ENCODE data around the gene SMAD4.

The SMAD4 gene

DNA sequence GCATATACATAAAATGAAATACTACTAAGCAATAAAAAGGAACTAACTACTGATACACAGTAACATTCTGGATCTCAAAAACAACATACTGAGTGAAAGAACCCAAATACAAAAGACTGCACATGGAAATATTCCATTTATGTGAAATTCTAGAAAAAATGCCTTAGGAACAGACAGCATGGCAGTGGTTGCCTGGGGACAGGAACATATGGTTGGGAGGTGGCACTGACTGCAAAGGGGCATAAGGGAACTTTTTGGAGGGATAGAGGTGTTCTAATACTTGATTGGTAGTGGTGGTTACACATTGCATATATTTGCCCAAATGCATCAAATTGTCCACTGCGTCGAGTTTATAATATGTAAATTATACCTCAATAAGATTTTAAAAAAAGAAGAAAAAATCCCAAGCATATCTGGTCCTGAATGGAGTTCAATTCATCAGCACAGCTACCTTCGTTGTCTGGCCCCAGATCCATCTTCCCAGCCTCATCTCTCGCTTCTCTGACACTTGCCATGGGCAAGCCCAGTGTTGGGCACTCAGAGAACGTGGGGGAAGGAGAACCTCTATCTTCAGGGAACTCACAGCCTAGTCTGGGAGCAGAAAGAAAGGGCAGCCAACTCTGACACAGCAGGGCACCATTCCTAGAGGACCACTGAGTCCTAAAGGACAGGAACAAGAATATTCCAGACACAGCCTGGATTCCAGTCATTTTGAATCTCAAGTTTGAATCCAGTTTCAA, 8.6 kb upstream of the SMAD4 start:
- no peak for DNase-seq (ENCODE audit: low read depth in 2 of 2)

DNA sequence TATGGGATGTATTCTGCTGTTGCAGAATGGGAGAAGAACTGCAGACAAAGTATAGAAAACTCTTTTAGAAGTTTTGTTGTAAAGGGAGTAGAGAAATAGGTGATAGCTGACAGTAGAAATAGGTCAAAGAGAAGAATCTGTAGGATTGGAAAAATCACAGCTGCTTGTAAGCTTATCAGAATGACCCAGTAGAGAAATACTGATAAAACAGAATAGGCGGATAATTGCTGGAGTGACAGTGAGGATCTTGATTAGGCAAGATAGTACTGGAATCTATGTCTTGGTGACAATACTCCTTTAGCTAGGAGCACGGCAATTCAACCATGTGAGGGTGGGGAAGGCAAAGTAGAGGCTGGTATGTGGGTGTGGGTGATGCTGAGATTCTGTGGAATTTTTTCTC, 4.5 kb upstream of the SMAD4 start:
- DNase-seq (ENCODE audit: low read depth in 2 of 2), result no peak

DNA sequence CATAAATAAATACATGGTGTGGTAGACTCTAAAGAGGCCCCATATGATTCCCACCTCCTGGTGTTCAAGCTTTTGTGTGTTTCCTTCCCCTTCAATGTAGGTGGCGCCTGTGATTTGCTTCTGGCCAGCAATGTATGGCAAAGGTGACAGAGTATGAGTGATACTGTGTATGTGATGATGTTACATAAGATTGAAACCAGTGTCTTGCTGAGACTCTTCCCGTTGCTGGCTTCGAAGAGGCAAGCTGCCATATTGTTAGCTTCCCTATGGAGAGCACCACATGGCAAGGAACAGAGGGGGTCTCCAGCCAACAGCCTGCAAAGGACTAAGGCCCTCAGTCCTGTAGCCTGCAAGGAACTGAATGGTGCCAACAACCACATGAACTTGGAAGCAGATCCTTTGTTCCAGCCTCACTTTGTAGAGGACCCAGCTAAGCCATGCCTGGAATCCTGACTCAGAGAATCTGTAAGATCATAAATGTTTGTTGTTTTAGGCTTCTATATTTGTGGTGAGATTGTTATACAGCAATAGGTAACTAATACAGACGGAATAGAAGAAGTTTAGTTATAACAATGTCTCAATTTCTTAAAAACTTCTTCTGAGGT, 1.7 kb upstream of the SMAD4 start:
- no peak for DNase-seq (ENCODE audit: low read depth in 2 of 2)

DNA sequence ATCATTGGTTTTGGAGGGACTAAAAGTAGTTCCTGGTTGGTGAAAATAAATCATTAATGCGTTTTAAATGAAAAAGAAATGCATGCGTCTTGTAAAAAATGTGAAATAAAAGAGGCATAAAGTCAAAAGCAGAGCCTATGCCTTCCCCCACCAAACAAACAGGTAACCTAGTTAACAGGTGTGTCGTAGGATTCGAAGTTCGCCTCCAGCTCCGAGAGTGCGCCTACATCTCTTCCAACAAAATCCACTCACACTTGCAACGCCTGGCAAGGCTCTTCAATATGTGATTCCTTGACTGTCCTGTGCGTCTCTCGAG, 677 bp upstream of the SMAD4 start:
- DNase-seq (ENCODE audit: low read depth in 2 of 2), result no peak

DNA sequence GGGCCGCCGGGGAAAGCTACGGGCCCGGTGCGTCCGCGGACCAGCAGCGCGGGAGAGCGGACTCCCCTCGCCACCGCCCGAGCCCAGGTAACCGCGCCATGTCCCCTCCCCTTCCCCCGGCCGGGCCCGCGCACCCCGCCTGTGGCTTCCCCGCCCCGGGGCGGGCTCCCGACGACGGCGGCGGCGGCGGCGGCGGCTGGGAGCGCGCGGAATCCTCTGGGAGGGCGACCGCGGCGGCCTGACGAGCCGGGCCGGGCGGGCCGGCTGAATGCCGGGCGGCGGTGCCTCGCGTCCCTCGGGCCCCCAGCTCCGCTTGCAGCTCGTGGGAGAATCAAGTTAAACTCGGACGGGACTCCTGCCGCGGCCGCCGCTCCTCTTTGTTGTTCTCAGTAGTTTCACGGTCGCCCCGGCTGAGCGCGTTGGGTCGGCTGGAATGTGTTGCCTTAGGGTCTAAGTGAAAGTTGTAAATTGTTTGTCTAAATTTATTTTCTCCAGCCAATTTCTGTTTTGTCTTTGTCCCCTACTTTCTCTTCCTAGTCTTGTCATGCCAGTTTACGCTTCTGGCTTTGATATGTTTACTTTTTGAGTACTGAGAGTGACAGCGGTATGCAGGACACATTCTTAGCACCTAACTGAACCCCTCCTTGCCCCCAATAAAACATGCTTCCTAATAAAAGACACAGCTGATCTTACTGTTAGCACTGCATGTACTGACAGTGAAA, 685 bp downstream of the SMAD4 start:
- peak; percentile 35 to 42 for DNase-seq (ENCODE audit: low read depth in 2 of 2)

DNA sequence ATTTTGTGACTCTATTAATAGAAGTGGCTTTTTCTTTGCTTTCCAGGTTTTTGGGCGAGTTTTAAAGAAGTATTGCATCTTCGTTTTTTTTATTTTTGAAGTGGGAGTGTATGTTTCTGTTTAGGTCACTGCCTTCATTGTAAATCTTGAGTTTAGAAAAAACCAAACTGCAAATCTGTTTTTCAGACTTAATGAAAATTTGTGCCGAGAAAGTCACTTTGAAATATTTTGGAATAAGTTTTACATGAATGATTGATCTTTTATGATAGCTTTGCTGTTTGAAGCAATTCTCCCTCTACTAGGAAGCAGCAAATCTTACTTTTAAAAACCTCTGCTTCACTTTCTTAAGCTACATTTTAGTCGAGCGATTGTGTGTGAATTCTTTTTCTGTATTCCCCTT, 2.2 kb downstream of the SMAD4 start:
- DNase-seq (ENCODE audit: low read depth in 2 of 2), result no peak

DNA sequence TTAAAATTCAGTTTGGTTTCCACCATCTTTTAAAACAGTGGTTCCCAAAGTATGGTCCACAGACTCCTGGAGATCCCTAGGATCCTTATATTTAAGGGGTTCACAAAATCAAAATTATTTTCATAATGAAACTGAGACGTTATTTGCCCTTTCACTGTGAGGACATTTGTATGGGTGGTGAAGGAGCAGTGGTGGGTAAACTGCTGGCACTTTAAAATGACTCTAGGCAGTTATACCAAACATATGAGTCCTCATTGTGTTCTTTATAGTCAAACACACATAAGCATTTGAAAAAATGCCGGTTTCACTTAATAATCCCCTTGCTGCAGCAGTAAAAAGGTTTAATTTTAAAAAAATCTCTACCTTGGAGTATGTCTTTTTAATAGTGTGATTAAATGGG, 7.2 kb downstream of the SMAD4 start:
- no peak for DNase-seq (ENCODE audit: low read depth in 2 of 2)

DNA sequence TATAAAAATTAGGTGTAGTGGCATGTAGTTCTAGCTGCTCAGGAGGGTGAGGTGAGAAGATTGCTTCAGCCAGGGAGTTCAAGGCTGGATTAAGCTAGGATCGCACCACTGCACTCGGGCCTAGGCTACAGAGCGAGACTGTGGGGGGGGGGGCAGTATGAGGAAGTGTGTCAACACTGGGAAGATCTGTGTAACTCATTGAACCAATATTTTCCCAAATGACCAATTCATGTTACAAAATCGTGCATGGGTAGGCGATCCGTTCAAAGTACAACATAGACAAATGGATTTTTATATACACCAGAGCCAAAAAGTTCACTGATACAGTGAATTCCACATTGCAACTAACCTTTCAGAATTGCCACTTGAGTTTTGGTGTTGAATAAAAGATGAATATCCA, 8.1 kb downstream of the SMAD4 start:
- no peak for DNase-seq (ENCODE audit: low read depth in 2 of 2)

DNA sequence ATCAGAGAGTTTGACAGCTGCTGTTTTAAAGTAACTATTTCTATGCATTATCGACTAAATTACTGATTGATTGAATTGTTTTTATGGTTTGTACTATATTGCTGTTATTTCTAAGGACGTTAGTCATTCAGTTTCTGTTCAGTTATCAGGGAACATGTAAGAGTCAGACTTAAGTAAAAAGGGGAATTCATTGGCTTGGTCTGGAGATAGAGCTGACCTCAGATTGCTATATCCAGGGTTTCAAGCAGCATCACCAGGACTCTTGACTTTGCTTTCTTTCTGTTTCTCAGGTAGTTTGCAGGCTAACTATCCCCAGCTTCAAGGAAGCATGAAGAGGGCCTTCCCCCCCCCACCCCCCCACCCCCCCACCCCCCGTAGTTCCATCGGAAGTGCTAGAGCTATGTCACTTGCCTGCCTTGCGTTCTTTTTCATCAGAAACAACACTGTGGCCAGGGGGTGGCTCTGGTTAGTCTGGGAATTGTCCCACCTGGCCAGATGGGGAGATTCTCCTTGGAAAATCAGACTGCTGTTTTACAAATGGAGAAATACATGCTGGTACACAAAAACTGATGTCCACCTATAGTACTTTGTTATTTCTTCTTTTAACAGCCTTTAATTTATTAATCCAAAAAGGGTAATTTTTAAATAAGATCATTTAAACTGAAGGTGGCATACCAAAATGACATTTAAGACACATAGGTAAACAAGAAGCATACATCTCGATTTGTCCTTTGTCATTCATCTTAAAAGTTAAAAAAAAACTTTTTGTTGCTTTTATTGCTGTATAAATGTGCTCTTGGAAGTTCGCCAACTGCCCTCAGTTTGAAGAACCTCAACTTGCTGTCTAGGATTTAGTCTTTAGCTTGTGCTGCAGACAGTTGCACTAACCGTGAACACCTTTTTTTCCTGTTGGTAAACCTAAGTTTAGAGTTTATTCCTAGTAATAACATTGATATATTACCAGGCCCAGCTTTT, 9.4 kb downstream of the SMAD4 start:
- no peak for DNase-seq (ENCODE audit: low read depth in 2 of 2)

DNA sequence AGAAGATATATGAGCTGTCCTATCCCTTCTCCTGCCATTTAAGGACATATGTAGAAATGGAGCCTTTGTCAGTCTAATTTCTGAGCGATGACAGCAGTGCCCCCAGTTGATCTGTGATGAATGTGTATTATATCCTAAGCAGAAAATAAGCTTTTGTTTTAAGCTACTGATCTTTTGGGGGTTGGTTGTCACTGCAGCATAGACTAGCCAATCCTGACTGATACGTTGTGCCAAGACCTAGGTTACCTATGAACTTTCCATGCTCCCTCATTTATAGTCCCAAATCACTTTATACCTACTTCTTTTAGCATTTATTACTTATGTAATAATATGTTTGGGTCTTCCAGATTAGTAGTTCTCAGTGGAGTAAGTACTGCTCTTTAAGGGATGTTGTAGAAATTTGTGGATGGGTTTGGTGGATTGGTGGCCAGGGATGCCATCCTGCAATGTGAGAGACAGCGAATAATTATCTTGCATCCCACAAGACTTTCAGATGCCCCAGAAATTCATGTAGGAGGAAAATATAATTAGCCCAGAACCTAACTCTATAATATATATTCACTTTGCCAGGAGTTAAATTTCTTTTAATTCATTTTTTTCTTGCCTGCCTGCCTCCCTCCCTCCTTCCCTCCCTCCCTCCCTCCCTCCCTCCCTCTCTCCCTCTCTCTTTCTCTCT, 11.8 kb downstream of the SMAD4 start:
- no peak for DNase-seq (ENCODE audit: low read depth in 2 of 2)

DNA sequence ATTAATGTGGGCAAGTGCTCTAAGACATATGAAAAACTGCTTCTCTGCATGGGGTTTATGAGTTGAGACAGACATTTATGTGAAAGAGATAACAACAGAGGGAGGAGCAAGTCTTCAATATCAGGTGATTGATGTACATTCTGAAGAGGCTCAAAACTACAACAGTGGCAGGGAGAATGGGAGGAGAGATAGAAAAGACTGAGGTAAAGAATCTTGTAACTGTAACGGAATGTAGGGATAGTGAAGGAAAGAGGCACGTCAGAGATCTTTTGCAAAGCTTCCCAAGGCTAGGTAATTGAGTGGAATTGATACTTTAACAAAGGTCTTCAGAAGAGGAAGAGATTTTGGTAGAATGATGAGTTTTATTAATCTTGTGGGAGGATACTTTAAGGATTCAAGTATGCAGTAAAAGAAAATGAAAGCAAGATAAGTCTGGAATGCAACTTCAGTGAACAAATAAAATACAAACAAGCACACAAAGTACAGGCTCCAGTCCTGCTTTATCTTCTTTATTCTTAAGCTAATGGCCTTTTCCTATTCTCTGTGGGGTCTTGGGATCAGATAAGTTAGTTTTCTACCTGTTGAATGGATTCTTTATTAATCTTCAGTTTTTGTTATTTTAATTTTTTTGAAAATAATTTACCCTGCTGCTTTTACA, 15.0 kb downstream of the SMAD4 start:
- no peak for DNase-seq (ENCODE audit: low read depth in 2 of 2)

DNA sequence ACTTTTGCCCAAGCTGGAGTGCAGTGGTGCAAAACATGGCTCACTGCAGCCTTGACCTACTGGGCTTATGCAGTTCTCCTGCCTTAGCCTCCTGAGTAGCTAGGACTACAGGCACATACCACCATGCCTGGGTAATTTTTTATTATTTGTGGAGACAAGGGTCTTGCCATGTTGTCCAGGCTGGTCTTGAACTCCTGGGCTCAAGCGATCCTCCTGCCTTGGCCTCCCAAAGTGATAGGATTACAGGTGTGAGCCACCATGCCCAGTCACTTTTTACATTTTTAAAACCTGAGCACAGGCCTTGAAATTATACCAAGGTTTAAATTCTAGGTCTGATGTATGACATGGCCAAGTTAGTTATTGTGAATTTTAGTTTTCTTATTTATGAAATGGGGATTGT, 18.2 kb downstream of the SMAD4 start:
- no peak for DNase-seq (ENCODE audit: low read depth in 2 of 2)

DNA sequence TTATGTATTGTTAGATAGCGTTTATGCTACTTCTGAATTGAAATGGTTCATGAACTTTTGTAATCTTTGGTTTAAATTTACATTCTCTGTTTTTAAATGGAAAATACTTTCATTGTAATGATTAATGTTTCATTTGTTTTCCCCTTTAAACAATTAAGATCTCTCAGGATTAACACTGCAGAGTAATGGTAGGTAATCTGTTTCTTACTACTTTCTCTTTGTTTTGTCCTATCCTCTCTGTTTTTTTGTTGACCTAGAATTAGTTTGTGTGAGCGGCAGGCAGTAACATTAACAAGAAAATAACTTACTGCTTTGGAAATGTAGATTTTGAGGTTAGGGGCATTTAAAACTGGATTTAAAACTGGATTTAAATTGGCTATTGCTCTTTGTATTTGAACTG, 19.1 kb downstream of the SMAD4 start:
- DNase-seq (ENCODE audit: low read depth in 2 of 2), result no peak

DNA sequence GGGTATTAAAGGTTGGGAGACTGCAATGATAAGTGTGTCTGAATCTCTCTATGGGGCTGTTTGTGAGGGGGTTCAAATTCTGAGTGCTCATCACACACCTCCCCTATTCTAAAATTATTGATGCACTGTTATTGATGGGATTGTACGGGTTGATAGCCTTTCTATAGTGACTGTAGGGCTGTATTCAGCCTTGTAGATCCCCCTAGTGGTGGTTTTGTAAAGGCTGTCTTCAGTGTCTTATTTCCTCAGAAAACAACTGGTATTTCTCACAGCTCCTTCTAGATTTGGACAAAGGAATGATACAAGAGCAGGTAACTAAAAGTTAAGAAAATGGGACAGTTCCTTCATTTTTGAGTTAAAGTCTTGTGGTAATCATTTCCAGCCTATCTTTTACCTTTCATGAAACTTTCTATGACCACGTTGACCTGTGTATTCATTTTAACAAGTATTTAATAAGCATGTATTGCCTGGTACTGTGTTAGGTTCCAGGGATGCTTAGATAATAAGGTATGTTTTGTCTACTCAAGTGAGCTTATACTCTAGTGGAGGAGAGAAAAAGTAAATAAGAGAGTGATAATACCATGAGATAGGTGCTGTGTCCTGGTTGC, 21.2 kb downstream of the SMAD4 start:
- no peak for DNase-seq (ENCODE audit: low read depth in 2 of 2)

DNA sequence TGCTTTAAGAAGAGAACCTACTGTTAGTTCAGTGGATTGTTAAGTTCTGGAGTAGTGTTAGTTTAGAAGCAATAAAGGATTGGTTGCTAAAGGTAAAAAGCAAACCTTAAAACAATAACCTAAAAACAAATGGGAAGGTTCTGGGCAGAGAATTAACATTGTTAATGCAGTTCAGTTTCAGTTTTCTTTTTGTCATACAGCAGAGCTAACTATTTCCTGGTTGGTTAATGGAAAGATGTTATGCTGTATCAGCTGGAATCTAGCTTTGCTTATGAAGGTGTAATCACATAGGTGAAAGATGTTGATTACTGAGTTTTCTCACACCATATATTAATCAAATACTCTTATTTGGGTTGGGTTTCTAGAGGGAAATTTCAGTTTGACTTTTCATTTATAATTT, 23.8 kb downstream of the SMAD4 start:
- DNase-seq (ENCODE audit: low read depth in 2 of 2), result no peak

DNA sequence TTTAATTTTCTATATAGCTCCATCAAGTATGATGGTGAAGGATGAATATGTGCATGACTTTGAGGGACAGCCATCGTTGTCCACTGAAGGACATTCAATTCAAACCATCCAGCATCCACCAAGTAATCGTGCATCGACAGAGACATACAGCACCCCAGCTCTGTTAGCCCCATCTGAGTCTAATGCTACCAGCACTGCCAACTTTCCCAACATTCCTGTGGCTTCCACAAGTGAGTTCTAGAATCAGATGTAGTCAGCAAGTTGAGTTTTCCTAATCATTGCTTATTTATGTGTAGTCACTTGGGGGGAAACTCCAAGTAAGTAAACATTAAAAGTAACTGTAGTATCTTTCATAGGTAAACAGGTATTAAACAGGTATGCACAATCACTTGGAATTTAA, 24.8 kb downstream of the SMAD4 start:
- DNase-seq (ENCODE audit: low read depth in 2 of 2), result no peak

DNA sequence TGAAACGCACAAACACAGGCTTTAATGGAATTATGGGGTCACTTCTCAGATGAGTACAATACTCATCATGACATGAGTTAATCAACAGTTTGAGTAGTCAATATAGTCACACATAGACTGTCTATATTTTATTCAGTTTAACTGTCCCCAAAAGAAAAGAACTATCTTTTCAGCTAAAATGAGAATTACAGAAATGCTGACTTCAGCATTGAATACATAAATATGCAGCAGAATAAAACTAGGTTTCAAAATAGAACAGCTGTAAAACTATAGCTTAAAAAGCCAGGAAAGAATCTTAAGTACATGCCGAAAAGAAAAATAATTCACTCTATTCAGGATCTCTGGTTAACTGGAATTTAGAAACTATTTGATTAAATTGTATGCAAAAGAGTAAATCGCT, 30.0 kb downstream of the SMAD4 start:
- no peak for DNase-seq (ENCODE audit: low read depth in 2 of 2)

DNA sequence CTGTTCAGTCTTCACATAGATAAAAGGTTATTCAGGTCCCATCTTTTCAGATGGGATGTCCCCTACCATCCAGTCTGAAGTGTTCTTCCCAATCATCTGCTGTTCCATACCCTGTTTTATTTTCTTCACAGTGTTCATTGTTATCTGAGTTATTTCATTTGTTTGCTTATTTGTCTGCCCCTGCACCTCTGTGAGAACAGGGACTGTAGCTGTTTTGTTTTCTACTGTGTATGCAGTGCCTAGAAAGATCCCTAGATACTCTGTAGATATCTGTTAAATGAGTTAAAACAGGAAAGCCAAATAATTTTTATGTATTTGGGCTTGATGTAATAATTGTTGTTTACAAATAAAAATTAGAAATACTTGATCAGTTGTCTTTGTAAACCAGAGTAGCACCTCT, 34.2 kb downstream of the SMAD4 start:
- no peak for DNase-seq (ENCODE audit: low read depth in 2 of 2)

DNA sequence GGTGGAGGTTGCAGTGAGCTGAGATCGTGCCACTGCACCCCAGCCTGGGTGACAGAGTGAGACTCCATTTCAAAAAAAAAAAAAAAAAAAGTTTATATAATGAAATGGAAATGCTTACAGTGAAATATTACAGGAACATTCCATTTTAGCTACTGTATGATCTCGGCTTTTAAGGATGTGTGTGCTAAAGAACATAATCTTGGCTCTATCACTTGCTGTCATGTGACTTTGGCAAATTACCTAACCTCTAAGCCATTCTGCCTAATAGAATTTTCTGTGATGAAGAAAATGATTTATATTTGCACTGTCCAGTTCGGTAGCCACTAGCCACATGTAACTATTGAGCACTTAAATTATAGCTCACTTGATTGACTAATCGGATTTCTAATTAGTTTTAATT, 36.3 kb downstream of the SMAD4 start:
- no peak for DNase-seq (ENCODE audit: low read depth in 2 of 2)

DNA sequence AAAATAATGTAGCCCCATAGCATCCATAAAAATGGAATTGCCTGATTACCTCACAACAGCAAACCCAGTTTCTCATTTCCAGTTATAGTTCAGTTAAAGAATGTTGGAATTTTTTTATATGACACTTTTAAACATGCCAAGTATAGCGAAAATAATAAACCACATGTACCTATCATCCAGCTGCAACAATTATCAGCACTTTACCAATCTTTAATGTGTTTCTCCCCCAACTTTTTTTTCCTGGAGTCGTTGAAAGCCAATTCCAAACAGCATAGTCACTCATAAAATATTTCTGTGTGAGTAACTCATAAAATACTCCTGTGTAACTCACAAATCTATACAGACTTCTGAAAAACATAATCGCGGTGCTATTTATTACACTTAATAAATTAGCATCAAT, 38.1 kb downstream of the SMAD4 start:
- DNase-seq (ENCODE audit: low read depth in 2 of 2), result no peak

DNA sequence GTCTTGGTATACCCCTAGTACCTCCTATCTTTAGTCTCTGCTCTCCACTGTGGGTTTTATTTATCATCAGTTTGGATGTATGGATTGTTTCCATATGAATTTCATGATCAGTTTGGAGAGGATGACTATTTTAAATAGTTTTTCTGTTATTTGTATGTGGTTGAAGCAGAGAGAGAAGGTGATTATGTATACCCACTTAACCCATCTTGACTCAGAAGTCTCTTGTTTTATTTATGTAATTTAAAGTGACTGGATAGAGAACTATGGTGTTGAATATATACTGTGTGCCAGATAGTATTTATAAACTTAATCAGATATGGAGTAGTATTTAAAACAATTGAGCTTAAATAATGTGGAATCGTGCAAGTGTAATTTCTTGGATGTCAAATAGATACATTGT, 39.9 kb downstream of the SMAD4 start:
- DNase-seq (ENCODE audit: low read depth in 2 of 2), result no peak

Measured in stimulated activated CD8-positive, alpha-beta memory T cell treated with anti-CD3 and anti-CD28 coated beads, Interleukin-15, amount 100 ng/mL, for 48 hours (primary cell).